Measurements from ENCODE around the gene ATP9A. TPM values are rescaled to one million over a fixed set of nuclear protein-coding genes. Genes with fewer than 3 reads are reported as not detected.

The ATP9A gene
- total RNA-seq, 2 donors from 2014 or later: 0.07 to 4.1 TPM

DNA sequence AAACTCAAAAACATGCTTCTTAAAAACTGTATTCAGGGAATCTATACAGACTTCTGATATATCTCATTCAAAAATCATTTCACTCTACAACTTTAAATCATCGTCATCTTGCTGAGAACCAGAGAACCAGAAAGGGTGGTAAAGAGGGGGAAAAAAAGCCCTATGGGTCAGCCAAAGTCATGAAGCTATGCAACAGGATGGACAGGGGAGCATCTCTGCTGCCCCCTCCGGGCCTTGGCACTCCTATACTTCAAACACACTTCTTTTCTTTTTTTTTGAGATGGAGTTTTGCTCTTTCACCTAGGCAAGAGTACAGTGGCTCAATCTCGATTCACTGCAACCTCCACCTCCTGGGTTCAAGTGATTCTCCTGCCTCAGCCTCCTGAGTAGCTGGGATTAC lies 152.1 kb downstream of the ATP9A start:
- Mint-ChIP-seq H3K27ac (no peak overlapping the region), H3K9me3 (no peaks in the 10 kb centered on the region), H3K36me3 (no peaks in the 10 kb centered on the region)
- DNase-seq (ENCODE audit: low spot score in 2 of 2): no peak
- ATAC-seq: no peak

DNA sequence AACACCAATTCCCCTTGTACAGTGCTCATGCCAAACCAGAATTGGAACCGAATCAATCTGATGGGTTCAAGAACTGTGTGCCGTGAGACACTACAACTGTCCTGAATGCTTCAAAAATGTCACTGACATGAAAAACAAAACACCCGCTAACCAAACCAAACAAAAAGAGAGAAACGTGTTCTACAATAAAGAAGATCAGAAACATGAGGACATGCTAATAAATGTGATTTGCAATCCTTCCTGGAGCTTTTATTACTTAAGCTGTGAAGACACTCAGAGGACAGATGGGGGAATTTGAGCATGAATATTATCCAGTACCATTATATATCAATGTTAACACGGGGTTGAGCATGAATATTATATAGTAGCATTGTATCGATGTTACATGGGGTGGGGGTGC lies 153.5 kb downstream of the ATP9A start:
- no peak for ATAC-seq
- no peak overlapping the region for H3K27ac Mint-ChIP-seq
- no peak for DNase-seq (ENCODE audit: low spot score in 2 of 2)
- no peaks in the 10 kb centered on the region for H3K9me3 Mint-ChIP-seq
- no peaks in the 10 kb centered on the region for H3K36me3 Mint-ChIP-seq

DNA sequence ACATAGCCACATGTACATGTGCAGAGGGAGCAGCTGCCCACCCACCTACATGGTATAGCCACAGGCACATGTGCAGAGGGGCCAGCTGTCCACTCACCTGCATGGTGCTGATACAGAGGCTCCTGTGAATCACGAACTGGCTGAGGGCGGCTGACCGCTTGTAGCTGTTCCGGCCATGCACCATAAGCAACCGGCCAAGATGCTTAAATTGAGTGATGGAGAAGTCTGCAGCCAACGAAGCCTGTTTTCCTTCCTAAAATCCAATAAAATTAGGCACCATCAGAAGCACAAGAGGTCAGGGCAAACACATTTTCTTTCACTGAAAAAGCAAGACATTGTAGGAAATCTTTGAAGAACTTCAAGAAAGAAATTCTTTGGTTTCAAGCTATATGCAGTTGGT lies 154.6 kb downstream of the ATP9A start:
- Mint-ChIP-seq H3K36me3 (no peaks in the 10 kb centered on the region), H3K27ac (no peak overlapping the region), H3K9me3 (no peaks in the 10 kb centered on the region)
- ATAC-seq (no peak), DNase-seq (ENCODE audit: low spot score in 2 of 2) (no peak)

DNA sequence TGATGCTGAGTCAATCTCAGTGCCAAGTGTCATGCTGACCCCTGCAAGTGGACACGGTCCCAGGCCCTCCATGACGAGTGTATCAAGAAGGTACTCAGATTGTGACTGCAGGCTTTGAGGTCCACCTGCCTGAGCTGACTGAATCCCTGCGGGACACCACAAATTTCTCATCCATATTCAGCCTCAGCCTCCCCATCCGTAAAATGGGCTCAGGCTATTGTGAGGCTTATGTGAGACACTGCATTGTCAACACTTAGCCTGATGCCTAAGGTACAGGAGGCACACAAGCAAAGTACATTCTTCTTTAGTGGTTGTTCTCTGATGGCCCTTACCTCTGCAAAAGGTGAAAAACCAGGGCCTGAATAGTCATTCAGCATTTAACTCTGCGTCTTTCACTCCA lies 155.3 kb downstream of the ATP9A start:
- DNase-seq (ENCODE audit: low spot score in 2 of 2): no peak
- no peak overlapping the region for H3K27ac Mint-ChIP-seq
- no peak for ATAC-seq
- no peaks in the 10 kb centered on the region for H3K36me3 Mint-ChIP-seq
- H3K9me3 Mint-ChIP-seq: no peaks in the 10 kb centered on the region

DNA sequence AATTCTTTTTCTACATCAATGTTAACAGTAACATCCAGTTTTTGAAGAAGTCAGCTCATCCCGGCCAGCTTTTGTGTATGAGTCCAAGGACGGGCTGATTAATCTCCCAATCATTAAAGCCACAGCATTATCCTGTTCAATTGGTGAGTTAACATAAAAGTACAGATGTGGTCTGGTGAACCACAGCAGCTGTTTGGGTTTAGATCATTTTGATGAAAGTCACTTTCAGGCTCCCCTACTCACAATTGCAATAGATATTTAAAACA lies 156.6 kb downstream of the ATP9A start:
- H3K9me3 Mint-ChIP-seq: no peaks in the 10 kb centered on the region
- ATAC-seq: no peak

DNA sequence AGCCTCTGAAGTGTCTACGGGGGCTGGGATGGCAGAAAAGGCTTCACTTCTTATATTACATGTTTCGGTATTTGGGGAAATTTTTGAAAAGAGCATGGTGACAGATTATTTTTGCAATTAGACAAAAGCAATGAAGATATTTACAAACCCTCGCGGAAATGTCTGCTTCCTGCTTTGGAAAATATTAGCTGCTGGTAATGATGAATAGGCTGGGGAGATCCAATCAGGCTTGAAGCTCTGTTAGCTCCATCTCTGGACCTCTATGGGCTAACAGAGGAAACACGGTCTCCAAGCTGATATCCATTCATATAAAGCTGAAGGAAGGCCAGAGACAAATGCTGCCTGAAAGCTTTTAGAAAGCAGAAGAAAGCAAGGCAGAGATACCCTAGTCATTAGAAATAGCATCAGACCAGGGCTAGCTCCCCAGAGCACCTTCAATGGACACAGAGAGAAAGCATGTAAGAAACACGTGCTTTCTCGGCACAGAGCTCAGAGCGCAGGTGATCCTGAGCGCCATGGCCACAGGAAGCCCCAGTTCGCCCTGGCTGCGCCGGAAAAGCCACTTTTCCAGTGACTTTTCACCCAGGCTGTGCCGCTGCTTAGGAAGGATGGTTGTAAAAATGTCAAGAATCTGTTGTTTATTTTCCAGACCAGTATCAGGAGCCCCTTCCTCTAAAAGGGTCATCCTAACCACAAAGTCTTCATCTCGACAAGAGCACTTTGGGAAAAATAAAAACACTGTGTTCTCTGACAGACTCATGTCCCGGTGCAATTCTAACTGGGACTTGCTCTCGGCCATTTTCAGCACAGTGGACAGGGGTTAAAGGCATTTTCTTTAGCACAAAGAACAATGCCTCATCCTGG lies 157.2 kb downstream of the ATP9A start:
- ATAC-seq (no peak), DNase-seq (ENCODE audit: low spot score in 2 of 2) (no peak)
- Mint-ChIP-seq H3K9me3 (no peaks in the 10 kb centered on the region), H3K27ac (no peak overlapping the region), H3K36me3 (no peaks in the 10 kb centered on the region)

More for the DNA sequence above, 156.6 kb downstream of the ATP9A start:
- H3K27ac Mint-ChIP-seq: no peak overlapping the region
- no peak for DNase-seq (ENCODE audit: low spot score in 2 of 2)
- H3K36me3 Mint-ChIP-seq: no peaks in the 10 kb centered on the region

DNA sequence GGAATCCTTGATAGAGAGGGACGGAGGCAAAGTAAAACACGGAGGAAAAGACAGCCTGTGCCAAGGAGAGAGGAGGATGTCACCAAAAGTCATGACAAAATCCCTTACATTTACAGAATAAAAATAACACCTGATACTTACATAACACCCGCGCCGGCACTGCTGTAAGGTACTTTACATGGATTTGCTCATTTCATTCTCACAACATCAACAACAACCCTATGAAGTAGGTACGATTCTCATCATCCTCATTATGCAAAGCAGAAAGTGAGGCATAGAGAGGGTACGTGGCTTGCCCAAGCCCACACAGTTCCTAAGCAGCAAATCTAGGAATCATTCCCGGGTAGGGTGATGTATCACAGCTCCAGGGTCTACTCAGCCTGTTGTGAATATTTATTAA lies 158.1 kb downstream of the ATP9A start:
- no peak for ATAC-seq
- H3K36me3 Mint-ChIP-seq: no peaks in the 10 kb centered on the region
- no peaks in the 10 kb centered on the region for H3K9me3 Mint-ChIP-seq
- no peak for DNase-seq (ENCODE audit: low spot score in 2 of 2)
- H3K27ac Mint-ChIP-seq: no peak overlapping the region

DNA sequence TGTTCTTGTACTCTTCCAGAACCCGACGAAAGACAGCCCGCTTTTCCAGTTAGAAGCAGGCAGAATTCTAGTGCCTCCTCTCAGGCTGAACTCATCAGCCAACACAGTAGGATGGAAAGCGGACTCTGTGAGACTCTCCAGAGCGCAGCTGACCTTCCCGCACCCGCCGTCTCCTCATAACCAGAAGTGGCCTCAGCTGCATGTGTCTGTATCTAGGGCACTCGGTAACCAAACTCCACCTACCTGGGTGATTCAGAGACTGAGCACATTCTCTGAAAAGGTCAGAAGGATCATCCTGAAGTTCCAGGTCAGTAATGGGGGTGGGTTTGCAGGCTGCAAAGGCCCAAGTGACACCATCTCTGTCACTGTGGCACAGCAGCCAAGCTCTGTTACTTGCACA lies 158.9 kb downstream of the ATP9A start:
- ATAC-seq (peak; percentile 47 to 50), DNase-seq (ENCODE audit: low spot score in 2 of 2) (no peak)
- no peaks in the 10 kb centered on the region for H3K9me3 Mint-ChIP-seq
- H3K36me3 Mint-ChIP-seq: no peaks in the 10 kb centered on the region
- no peak overlapping the region for H3K27ac Mint-ChIP-seq

DNA sequence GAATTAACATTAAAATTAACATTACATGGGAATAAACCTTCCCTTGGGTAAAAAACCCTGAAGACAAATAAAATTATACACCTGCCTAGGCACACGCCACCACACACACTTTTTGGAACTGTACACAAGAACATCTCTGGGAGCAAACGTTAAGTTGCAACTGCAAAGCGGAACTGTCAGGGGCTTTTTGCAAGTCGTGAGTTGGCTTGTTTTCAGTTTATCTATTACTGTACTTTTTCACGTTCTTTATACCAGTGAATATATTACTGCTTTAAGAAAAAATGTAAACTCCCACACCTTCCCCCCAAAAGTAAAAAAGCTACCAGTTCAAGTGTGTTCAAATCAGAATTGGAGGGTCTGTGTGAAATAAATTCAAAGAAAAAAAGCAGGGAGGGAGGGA lies 160.1 kb downstream of the ATP9A start:
- peak in 1 of 2 donors; percentile 68 for ATAC-seq
- H3K9me3 Mint-ChIP-seq: no peaks in the 10 kb centered on the region
- no peak for DNase-seq (ENCODE audit: low spot score in 2 of 2)
- H3K27ac Mint-ChIP-seq: no peak overlapping the region
- no peaks in the 10 kb centered on the region for H3K36me3 Mint-ChIP-seq

DNA sequence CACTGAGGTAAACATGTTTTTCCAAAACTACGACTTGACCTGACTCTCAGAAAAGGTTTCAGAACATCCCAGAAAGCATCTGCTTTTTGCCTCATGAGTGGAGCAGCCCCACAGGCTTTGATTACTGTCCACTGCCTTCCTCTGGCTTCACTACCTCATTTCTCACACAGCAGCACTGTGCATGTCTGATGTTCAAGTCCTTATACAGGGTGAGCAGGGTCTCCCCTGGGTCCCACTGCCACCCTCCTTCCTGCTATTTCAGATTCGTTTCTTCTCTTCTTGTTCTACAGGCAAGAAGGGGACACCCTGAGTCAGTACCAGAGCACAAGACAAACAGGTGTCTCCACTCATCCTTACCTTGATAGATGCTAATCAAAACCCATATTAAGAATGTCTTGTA lies 161.0 kb downstream of the ATP9A start:
- ATAC-seq (no peak), DNase-seq (ENCODE audit: low spot score in 2 of 2) (no peak)
- no peaks in the 10 kb centered on the region for H3K9me3 Mint-ChIP-seq
- H3K27ac Mint-ChIP-seq: peak overlapping the region in 1 of 2 donors; percentile 57
- H3K36me3 Mint-ChIP-seq: no peaks in the 10 kb centered on the region

DNA sequence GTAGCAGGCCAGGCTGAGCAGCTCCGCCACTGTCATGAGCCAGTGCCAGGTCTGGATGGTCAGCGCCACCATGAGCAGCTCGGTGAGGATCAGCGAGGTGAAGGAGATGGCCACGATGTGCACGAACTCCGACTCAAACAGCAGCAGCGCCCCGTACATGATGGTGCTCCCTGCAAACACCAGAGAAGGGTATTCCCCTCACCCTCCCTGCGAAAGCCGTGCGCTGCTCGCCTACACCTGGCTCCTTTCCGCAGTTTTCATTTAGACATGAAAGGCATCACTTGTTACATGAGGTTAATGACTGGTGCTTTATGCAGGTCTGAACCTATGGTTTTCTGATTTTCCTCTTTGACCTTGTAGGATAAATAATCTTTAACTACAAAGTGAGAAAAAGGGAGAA lies 163.3 kb downstream of the ATP9A start:
- H3K9me3 Mint-ChIP-seq: no peaks in the 10 kb centered on the region
- DNase-seq (ENCODE audit: low spot score in 2 of 2): no peak
- H3K27ac Mint-ChIP-seq: no peak overlapping the region
- ATAC-seq: no peak
- H3K36me3 Mint-ChIP-seq: no peaks in the 10 kb centered on the region

DNA sequence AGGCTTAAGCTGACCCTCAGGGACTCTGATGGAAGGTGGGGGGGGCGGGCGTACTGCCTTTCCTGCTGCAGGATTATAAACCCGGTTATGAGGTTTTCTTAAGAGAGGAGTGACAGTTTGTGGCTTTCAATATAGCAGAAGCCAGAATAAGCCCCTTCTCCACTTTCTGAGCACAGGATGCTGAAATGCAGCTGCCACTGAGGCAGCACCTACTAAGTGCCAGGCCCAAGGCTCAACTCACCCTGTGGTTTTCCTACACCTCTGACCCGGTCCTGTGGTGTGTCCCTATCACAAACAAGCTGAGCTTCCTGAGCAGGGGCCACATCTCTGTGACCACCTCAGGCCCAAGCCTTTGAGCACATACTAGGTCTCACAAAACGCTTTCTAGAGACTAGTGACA lies 166.1 kb downstream of the ATP9A start:
- ATAC-seq: no peak
- Mint-ChIP-seq H3K9me3 (no peaks in the 10 kb centered on the region), H3K36me3 (no peaks in the 10 kb centered on the region), H3K27ac (no peak overlapping the region)
- no peak for DNase-seq (ENCODE audit: low spot score in 2 of 2)

DNA sequence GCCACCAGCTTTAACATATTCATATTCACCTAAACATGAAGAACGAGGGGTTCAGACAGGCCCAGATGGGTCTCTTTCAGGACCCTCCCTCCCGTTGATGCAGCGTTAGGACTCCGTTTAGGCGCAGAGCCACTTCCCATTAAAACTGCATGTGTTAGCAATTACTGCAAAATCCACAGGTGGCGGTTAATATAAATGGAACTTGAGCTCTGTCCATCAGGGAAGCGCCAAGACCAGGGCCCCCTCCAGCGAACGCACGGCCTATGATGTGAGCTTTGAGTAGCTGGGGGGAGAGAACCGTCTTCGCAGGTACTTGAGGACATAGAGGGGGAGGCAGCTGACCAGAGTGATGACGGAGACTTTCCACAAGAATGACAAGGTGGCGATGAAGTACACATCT lies 167.2 kb downstream of the ATP9A start:
- H3K9me3 Mint-ChIP-seq: no peaks in the 10 kb centered on the region

DNA sequence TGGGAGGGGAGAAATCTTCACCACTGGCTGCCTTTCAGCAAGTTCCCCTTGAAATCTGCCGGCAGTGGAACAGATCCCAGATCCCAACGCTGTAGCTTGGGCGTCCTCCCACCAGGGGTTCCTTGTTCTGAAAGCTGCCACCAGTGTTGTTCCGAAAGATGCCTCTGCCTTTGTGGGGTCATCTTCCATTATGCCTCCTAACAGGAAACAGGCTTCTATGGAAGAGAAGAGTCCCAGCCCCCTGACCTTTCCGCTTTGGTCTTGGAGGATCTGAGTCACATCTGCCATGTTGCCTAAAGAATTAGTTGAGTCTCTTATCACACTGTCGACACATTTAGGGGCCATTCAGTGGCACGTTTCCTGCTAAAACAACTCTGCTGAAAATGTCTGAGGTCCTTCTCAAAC lies 168.2 kb downstream of the ATP9A start:
- Mint-ChIP-seq H3K9me3 (no peaks in the 10 kb centered on the region), H3K27ac (no peak overlapping the region), H3K36me3 (no peaks in the 10 kb centered on the region)
- ATAC-seq (no peak), DNase-seq (ENCODE audit: low spot score in 2 of 2) (no peak)

More for the DNA sequence above, 167.2 kb downstream of the ATP9A start:
- H3K36me3 Mint-ChIP-seq: no peaks in the 10 kb centered on the region
- no peak overlapping the region for H3K27ac Mint-ChIP-seq
- DNase-seq (ENCODE audit: low spot score in 2 of 2): no peak
- no peak for ATAC-seq

DNA sequence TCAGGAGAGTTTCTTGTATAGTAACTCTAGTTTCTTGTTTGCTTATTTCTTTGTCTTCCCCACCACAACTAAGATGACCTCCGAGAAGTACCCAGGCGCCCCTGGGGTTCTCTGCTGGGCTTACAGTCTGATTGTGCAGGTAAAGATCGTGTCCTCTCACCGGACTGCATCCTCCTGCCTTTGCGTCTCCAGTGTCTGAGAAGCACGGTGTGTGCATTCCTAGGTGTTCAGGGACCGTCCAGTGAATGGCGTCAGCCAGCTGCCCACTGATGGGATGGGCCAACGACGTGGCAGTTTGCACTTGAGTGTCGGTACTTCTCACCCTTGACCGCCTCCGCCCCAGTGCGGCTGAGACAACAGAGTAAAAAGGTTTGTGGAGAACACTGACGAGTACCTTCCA lies 169.6 kb downstream of the ATP9A start:
- no peaks in the 10 kb centered on the region for H3K36me3 Mint-ChIP-seq
- H3K9me3 Mint-ChIP-seq: no peaks in the 10 kb centered on the region
- DNase-seq (ENCODE audit: low spot score in 2 of 2) (no peak), ATAC-seq (no peak)
- peak overlapping the region in 1 of 2 donors; percentile 89 for H3K27ac Mint-ChIP-seq

DNA sequence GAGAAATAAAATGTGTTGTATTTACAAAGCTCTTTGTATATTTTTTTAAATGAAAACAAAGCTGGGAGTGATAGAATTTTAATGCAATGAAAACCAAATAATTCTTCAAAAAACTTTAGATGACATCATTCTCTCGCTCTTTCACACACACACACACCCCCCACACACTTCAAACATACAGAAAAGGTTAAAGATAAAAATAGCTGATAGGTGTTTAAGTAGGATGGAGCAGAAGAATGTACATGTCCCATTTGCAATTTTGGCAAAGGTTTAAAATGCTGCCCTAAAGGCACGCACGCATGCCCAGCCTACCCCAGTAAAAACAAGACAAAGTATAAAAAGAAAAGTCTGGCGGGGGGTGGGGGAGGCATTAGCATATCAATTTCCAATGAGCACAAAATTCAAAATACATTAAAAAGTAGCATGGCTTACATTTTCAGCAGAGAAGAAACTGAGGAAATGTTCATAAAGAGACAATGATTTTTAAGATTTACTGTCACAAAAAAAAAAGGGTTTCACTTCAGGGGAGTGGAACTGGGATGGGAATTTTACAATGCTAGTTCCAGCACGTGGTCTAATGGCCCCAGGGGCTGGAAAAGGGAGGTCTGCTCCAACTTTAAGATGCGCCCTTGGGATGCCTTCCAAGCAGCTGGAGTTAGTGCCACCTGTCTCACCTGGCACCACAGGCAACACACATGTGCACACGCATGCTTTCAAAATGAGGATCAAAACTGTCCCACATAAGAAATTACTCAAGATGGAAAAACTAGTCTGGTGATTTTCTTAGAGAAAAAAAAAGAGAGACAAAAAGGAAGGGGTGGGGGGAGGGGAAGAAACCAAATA lies 170.6 kb downstream of the ATP9A start:
- Mint-ChIP-seq H3K36me3 (no peaks in the 10 kb centered on the region), H3K27ac (no peak overlapping the region), H3K9me3 (no peaks in the 10 kb centered on the region)
- ATAC-seq (peak in 1 of 2 donors; percentile 72), DNase-seq (ENCODE audit: low spot score in 2 of 2) (peak in 1 of 2 donors; percentile 11)

DNA sequence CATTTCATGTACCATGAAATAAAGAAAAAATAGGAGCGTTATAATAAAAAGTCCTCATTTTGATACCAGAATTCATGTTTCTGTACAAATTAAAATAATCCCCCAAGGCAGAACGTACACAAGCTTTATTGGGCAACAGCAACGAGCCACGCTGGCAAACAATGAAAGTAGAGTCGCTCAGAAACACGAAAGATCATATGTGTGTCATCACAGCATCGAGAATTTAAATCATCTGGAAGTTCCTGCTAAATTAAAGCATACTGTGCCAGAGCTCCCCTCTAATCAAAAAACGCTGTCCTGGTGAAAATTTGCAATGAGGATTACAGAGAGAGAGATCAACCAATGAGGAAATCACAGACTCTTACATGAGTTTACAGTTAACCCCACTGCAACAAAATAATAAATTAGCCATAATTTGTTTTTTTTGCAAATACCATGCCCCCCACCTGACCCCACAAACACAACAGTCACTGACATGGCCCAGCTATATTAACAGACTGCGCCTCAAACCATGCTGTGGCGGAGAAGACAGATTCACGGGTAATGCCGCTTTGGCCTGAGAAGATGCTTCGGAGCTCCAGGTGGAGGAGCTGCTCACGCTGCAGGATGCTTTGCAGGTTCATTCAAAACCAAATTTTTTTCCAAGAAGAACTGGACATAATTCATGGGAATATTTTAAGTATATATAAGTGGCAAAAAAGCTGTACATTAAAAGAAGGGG lies 171.4 kb downstream of the ATP9A start:
- Mint-ChIP-seq H3K9me3 (no peaks in the 10 kb centered on the region), H3K36me3 (no peaks in the 10 kb centered on the region), H3K27ac (no peak overlapping the region)
- ATAC-seq: no peak
- no peak for DNase-seq (ENCODE audit: low spot score in 2 of 2)
